Measurements from ENCODE around the gene SUN5.

The SUN5 gene

GRCh38 chr20:33022694-33023438, 18.6 kb upstream of the SUN5 start:
- TF ChIP-seq GATA3 (IDR thresholded peaks at IDR 0.05; ENCODE audit: low read depth, low read length) (no peak), GATA2 (IDR thresholded peaks at IDR 0.05; ENCODE audit: low read depth, low read length) (no peak)

- TF ChIP-seq GATA3 (IDR thresholded peaks at IDR 0.05; ENCODE audit: low read depth, low read length) (no peak), GATA2 (IDR thresholded peaks at IDR 0.05; ENCODE audit: low read depth, low read length) (no peak)
Observed at GRCh38 chr20:33022289-33022688, 18.1 kb upstream of the SUN5 start.

GRCh38 chr20:33021879-33022278, 17.6 kb upstream of the SUN5 start:
- TF ChIP-seq GATA3 (IDR thresholded peaks at IDR 0.05; ENCODE audit: low read depth, low read length), result no peak
- TF ChIP-seq GATA2 (IDR thresholded peaks at IDR 0.05; ENCODE audit: low read depth, low read length), result no peak

GRCh38 chr20:33020278-33021161, 16.3 kb upstream of the SUN5 start:
- TF ChIP-seq GATA2 (IDR thresholded peaks at IDR 0.05; ENCODE audit: low read depth, low read length) (no peak), GATA3 (IDR thresholded peaks at IDR 0.05; ENCODE audit: low read depth, low read length) (no peak)

- TF ChIP-seq GATA3 (IDR thresholded peaks at IDR 0.05; ENCODE audit: low read depth, low read length) (no peak), GATA2 (IDR thresholded peaks at IDR 0.05; ENCODE audit: low read depth, low read length) (no peak)
Observed at GRCh38 chr20:33019465-33020277, 15.4 kb upstream of the SUN5 start.

GRCh38 chr20:33018169-33018931, 14.1 kb upstream of the SUN5 start:
- no peak for TF ChIP-seq GATA2 (IDR thresholded peaks at IDR 0.05; ENCODE audit: low read depth, low read length)
- TF ChIP-seq GATA3 (IDR thresholded peaks at IDR 0.05; ENCODE audit: low read depth, low read length), result no peak

- TF ChIP-seq GATA3 (IDR thresholded peaks at IDR 0.05; ENCODE audit: low read depth, low read length) (no peak), GATA2 (IDR thresholded peaks at IDR 0.05; ENCODE audit: low read depth, low read length) (no peak)
Observed at GRCh38 chr20:33017542-33017941, 13.3 kb upstream of the SUN5 start.

GRCh38 chr20:33016581-33017109, 12.4 kb upstream of the SUN5 start:
- TF ChIP-seq GATA3 (IDR thresholded peaks at IDR 0.05; ENCODE audit: low read depth, low read length), result no peak
- no peak for TF ChIP-seq GATA2 (IDR thresholded peaks at IDR 0.05; ENCODE audit: low read depth, low read length)

GRCh38 chr20:33015700-33016580, 11.7 kb upstream of the SUN5 start:
- TF ChIP-seq GATA2 (IDR thresholded peaks at IDR 0.05; ENCODE audit: low read depth, low read length) (no peak), GATA3 (IDR thresholded peaks at IDR 0.05; ENCODE audit: low read depth, low read length) (no peak)

- TF ChIP-seq GATA2 (IDR thresholded peaks at IDR 0.05; ENCODE audit: low read depth, low read length) (no peak), GATA3 (IDR thresholded peaks at IDR 0.05; ENCODE audit: low read depth, low read length) (no peak)
Observed at GRCh38 chr20:33015114-33015484, 10.9 kb upstream of the SUN5 start.

GRCh38 chr20:33014336-33015113, 10.3 kb upstream of the SUN5 start:
- TF ChIP-seq GATA2 (IDR thresholded peaks at IDR 0.05; ENCODE audit: low read depth, low read length), result no peak
- no peak for TF ChIP-seq GATA3 (IDR thresholded peaks at IDR 0.05; ENCODE audit: low read depth, low read length)

All from SH-SY5Y (cell line).